Measurements from ENCODE around the gene CCDC92B. TPM values are rescaled to one million over a fixed set of nuclear protein-coding genes. Genes with fewer than 3 reads are reported as not detected.

Gene CCDC92B
- total RNA-seq, 1 donor from 2014 or later: 0.35 TPM

DNA sequence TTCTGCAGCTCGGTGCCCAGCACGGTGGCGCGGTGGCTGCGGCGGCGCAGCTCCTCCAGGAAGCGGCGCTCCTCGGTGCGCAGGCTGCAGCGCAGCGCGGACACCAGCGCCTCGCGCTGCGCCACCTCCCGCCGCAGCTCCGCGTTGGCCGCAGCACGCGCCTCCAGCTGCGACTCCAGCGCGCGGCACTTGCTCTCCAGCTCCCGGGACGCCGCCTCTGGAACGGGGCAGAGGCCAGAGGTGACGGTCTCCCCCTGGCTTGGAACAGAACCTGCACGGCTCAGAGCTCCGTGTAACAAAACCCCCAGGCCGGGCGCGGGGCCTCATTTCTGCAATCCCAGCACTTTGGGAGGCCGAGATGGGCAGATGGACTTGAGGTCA, 24.7 kb downstream of the CCDC92B start:
- Mint-ChIP-seq H3K9me3 (no peaks in the 10 kb centered on the region), H3K36me3 (ENCODE audit: low read depth) (no peaks in the 10 kb centered on the region), H3K27ac (ENCODE audit: unreplicated experiment) (no peak overlapping the region), H3K4me3 (no peak overlapping the region), H3K27me3 (ENCODE audit: low read depth) (peaks cover 64% of the 10 kb centered on the region), H3K4me1 (peaks cover 4% of the 10 kb centered on the region)
- TF ChIP-seq CTCF (conservative IDR thresholded peaks at IDR 0.05): peak; percentile 31
- peak; percentile 50 for DNase-seq (ENCODE audit: low read depth, low spot score)

DNA sequence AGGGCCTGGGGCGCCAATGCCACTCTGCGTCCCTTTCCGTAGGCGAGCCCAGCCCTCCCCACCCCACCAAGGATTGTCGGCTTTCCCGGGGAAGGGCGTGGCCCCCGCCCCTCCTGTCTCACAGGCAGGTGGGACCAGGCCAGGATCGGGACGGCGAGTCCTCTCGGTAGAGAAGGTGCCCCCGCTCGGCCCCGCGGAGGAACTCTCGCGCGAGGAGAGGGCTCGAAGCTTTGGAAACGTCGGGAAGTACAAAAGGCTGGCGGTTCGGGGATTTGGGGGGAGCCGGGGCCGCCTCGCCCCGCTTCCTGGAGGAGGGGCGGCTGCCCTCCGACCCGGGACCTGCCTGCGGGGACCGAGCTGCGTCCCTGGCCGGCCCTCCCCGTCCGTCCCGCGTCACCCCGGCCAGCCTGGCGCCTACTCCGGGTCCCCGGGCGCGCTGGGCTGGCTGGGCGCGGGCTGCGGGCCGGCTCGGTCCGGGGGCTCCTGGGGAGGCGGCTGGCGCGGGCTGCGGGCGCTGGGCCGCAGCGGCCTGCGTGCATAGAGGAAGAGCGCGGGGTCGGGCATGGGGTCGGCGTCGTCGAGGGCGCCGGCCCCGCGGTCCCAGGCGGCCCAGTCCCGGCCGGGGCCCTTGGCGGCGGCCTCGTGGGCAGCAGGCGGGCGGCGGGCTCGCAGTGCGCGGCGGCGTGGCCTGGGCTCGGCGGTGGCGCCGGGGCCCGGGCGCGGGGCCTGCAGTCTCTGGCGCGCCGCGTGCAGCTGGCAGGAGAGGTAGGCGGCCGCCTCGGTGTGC, 25.3 kb downstream of the CCDC92B start:
- Mint-ChIP-seq H3K4me3 (no peak overlapping the region), H3K9me3 (no peaks in the 10 kb centered on the region), H3K4me1 (peaks cover 4% of the 10 kb centered on the region), H3K36me3 (ENCODE audit: low read depth) (no peaks in the 10 kb centered on the region), H3K27me3 (ENCODE audit: low read depth) (peaks cover 67% of the 10 kb centered on the region), H3K27ac (ENCODE audit: unreplicated experiment) (no peak overlapping the region)
- no peak for TF ChIP-seq CTCF (conservative IDR thresholded peaks at IDR 0.05)
- DNase-seq (ENCODE audit: low read depth, low spot score): no peak

DNA sequence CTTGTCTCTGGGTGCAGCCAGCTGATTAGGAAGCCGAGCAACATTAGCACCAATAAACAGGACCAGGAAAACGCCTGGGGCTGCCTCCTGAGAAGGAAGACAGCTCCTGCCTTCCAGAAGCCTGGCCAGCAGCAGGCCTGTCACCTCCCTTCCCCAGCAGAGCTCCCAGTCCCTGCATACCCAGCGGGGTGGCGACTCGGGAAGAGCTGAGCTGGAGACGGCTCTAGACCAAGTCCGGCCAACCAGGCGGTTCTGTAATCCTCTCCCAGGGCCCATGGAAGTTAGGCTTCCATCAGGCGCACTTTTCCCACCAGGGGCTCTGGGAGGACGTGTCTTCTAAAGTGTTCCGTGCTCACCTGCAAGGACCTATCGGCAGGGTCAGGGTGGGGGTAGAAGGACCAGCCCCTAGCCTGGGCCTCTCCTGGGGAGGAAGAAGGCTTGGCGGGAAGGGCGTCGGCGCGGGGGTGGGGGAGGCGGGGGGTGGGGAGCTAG, 25.9 kb downstream of the CCDC92B start:
- Mint-ChIP-seq H3K27ac (ENCODE audit: unreplicated experiment) (no peak overlapping the region), H3K4me1 (peaks cover 4% of the 10 kb centered on the region), H3K4me3 (no peak overlapping the region), H3K27me3 (ENCODE audit: low read depth) (peaks cover 65% of the 10 kb centered on the region), H3K9me3 (no peaks in the 10 kb centered on the region), H3K36me3 (ENCODE audit: low read depth) (no peaks in the 10 kb centered on the region)
- no peak for TF ChIP-seq CTCF (conservative IDR thresholded peaks at IDR 0.05)
- no peak for DNase-seq (ENCODE audit: low read depth, low spot score)

GRCh38 chr17:2722611-2723010, 26.8 kb downstream of the CCDC92B start:
- no peak for TF ChIP-seq CTCF (conservative IDR thresholded peaks at IDR 0.05)

GRCh38 chr17:2721603-2722002, 27.8 kb downstream of the CCDC92B start:
- H3K27me3 Mint-ChIP-seq (ENCODE audit: low read depth): peaks cover 57% of the 10 kb centered on the region
- no peak overlapping the region for H3K27ac Mint-ChIP-seq (ENCODE audit: unreplicated experiment)
- no peak for DNase-seq (ENCODE audit: low read depth, low spot score)
- no peak overlapping the region for H3K4me3 Mint-ChIP-seq
- no peaks in the 10 kb centered on the region for H3K36me3 Mint-ChIP-seq (ENCODE audit: low read depth)
- peaks cover 4% of the 10 kb centered on the region for H3K4me1 Mint-ChIP-seq
- no peak for TF ChIP-seq CTCF (conservative IDR thresholded peaks at IDR 0.05)
- no peaks in the 10 kb centered on the region for H3K9me3 Mint-ChIP-seq

More at GRCh38 chr17:2722611-2723010, 26.8 kb downstream of the CCDC92B start:
- H3K4me3 Mint-ChIP-seq: no peak overlapping the region
- H3K36me3 Mint-ChIP-seq (ENCODE audit: low read depth): no peaks in the 10 kb centered on the region
- H3K9me3 Mint-ChIP-seq: no peaks in the 10 kb centered on the region
- no peak overlapping the region for H3K27ac Mint-ChIP-seq (ENCODE audit: unreplicated experiment)
- DNase-seq (ENCODE audit: low read depth, low spot score): no peak
- H3K4me1 Mint-ChIP-seq: peaks cover 4% of the 10 kb centered on the region
- H3K27me3 Mint-ChIP-seq (ENCODE audit: low read depth): peaks cover 65% of the 10 kb centered on the region

All from neural crest cell (in vitro differentiated cells).